Neutrophil (primary cell): ENCODE measurements around the gene COQ10B.

ENCODE experiments used
- H3K27ac ChIP-seq: fragments of 200-600 bp; sonication (generic); 2 replicates; pipeline ENCODE4 v1.5.1; 2016; ENCODE audit warnings: mild to moderate bottlenecking, moderate library complexity
- H3K27me3 ChIP-seq: fragments of 200-600 bp; sonication (generic); 2 replicates; pipeline ENCODE4 v1.6.0; 2016; ENCODE audit warnings: mild to moderate bottlenecking
- H3K36me3 ChIP-seq: fragments of 200-600 bp; sonication (generic); 2 replicates; pipeline ENCODE4 v1.5.1; 2017
- H3K4me1 ChIP-seq, 2 experiments: fragments of 200-600 bp in 1 of 2; sonication (generic) in 1 of 2; 1 replicate in 1 of 2; 2 replicates in 1 of 2; pipeline versions ENCODE4 v1.5.1 to v1.6.1; 2013 to 2016; ENCODE audit warnings: low read depth in 1 of 2, low read length in 1 of 2, mild to moderate bottlenecking in 1 of 2, moderate library complexity in 1 of 2; ENCODE audit not compliant: control insufficient read depth in 1 of 2, insufficient read depth in 1 of 2
- H3K4me3 ChIP-seq, 2 experiments: fragments of 200-600 bp in 1 of 2; sonication (generic) in 1 of 2; 1 replicate in 1 of 2; 2 replicates in 1 of 2; pipeline ENCODE4 v1.5.1; 2013 to 2016; ENCODE audit warnings: low read depth in 1 of 2, low read length in 1 of 2, mild to moderate bottlenecking in 1 of 2, moderate library complexity in 1 of 2
- H3K9me3 ChIP-seq: fragments of 200-600 bp; sonication (generic); 2 replicates; pipeline ENCODE4 v1.5.1; 2016
- TF ChIP-seq, protein P1 (sequence below): fragments of 200-600 bp; sonication (generic); IDR thresholded peaks from 2 replicates; pipeline ENCODE4 v1.5.1; 2016; ENCODE audit warnings: antibody characterized with exemption

Gene COQ10B

DNA sequence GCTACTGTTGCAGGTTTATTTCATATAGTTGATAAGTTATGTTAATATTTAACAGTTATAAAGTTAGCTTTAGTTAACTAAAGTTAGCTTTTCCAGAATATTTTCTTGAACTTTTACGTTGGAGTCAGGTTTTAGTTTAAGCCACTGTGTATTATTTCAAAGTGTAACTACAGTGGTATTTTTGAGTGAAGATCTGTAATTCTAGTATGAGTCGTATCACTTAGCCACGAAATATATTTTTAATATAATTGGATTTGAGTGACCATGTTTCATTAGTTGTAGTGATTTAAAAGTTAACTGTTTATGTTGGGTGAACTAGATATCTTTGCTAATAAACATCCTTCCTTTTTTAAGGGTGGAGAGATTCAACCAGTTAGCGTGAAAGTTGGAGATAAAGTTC lies 49.3 kb downstream of the COQ10B start:
- Histone ChIP-seq H3K27me3 (no peaks in the 10 kb centered on the region), H3K4me3 (no peak overlapping the region), H3K9me3 (no peaks in the 10 kb centered on the region), H3K36me3 (no peaks in the 10 kb centered on the region), H3K27ac (no peak overlapping the region), H3K4me1 (peaks cover 29% of the 10 kb centered on the region in 2 experiments)
- TF ChIP-seq, protein P1, sequence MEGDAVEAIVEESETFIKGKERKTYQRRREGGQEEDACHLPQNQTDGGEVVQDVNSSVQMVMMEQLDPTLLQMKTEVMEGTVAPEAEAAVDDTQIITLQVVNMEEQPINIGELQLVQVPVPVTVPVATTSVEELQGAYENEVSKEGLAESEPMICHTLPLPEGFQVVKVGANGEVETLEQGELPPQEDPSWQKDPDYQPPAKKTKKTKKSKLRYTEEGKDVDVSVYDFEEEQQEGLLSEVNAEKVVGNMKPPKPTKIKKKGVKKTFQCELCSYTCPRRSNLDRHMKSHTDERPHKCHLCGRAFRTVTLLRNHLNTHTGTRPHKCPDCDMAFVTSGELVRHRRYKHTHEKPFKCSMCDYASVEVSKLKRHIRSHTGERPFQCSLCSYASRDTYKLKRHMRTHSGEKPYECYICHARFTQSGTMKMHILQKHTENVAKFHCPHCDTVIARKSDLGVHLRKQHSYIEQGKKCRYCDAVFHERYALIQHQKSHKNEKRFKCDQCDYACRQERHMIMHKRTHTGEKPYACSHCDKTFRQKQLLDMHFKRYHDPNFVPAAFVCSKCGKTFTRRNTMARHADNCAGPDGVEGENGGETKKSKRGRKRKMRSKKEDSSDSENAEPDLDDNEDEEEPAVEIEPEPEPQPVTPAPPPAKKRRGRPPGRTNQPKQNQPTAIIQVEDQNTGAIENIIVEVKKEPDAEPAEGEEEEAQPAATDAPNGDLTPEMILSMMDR = no peak

- no peaks in the 10 kb centered on the region for H3K36me3 ChIP-seq
- H3K4me1 ChIP-seq = peaks cover 16% of the 10 kb centered on the region in 2 experiments
- TF ChIP-seq, protein P1 = no peak
- H3K4me3 ChIP-seq = no peak overlapping the region
- no peak overlapping the region for H3K27ac ChIP-seq
- no peaks in the 10 kb centered on the region for H3K27me3 ChIP-seq
- no peaks in the 10 kb centered on the region for H3K9me3 ChIP-seq
Observed at GRCh38 chr2:197504000-197504399, 50.6 kb downstream of the COQ10B start.

DNA sequence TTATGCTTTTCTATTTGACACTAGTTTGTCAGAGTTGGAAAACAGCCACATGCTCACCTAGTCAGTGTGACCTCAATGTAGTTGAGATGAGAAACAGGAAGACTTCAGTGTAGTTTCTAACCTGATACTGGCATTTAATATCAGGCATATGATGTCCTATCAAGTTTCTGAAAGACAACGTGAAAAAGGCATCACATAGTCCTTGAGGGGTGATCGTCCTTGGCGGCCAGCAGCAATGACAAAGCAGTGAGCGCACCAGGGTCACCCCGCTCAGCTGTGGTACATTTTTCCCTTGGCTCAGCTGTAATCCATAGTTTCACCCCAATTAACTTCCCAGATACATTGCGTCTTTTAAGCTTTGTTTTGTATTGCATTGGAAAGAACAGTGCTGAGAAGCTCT lies 51.2 kb downstream of the COQ10B start:
- peaks cover 11% of the 10 kb centered on the region in 2 experiments for H3K4me1 ChIP-seq
- TF ChIP-seq, protein P1 = no peak
- no peaks in the 10 kb centered on the region for H3K27me3 ChIP-seq
- no peak overlapping the region for H3K4me3 ChIP-seq
- H3K9me3 ChIP-seq = no peaks in the 10 kb centered on the region
- H3K36me3 ChIP-seq = no peaks in the 10 kb centered on the region
- no peak overlapping the region for H3K27ac ChIP-seq

DNA sequence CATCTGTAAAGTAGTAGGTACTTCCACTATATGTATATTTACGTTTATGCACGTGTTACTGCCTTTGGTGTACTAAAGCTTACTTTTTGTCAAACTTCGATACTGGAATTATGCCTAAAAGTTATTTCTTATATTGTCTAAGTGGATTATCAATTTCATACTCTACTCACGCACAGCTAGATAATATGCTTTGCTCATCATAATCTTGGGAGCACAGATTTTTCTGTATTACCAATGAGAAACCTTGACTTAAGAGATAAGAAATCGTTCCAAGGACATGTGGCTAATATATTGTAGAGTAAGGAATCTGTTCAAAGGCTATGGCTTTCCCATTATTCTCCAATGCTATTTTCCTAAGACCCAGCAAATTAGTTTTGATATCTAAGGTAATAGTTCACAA lies 53.3 kb downstream of the COQ10B start:
- Histone ChIP-seq H3K36me3 (no peaks in the 10 kb centered on the region), H3K9me3 (no peaks in the 10 kb centered on the region), H3K4me1 (no peaks in the 10 kb centered on the region), H3K27ac (no peak overlapping the region), H3K27me3 (no peaks in the 10 kb centered on the region), H3K4me3 (no peak overlapping the region)
- TF ChIP-seq, protein P1 = no peak

GRCh38 chr2:197513915-197514314 lies 60.6 kb downstream of the COQ10B start:
- Histone ChIP-seq H3K4me1 (peaks cover 27 to 30% of the 10 kb centered on the region in 2 experiments), H3K4me3 (no peak overlapping the region), H3K36me3 (no peaks in the 10 kb centered on the region), H3K27ac (peak overlapping the region; percentile 91), H3K9me3 (no peaks in the 10 kb centered on the region), H3K27me3 (no peaks in the 10 kb centered on the region)
- TF ChIP-seq, protein P1 = no peak

- TF ChIP-seq, protein P1 = no peak
- Histone ChIP-seq H3K4me3 (peak overlapping the region; percentile 90 to 91), H3K27ac (peak overlapping the region; percentile 91), H3K4me1 (peaks cover 27 to 30% of the 10 kb centered on the region in 2 experiments), H3K36me3 (no peaks in the 10 kb centered on the region), H3K9me3 (no peaks in the 10 kb centered on the region), H3K27me3 (no peaks in the 10 kb centered on the region)
Observed at GRCh38 chr2:197514754-197515153, 61.4 kb downstream of the COQ10B start.
